Measurements from ENCODE around the gene APOD. TPM values are rescaled to one million over a fixed set of nuclear protein-coding genes. Genes with fewer than 3 reads are reported as not detected.

APOD gene
- total RNA-seq, 2 donors from 2014 or later, result not detected

- Histone ChIP-seq H3K9me3 (ENCODE audit: control insufficient read depth, low read length) (no peaks in the 10 kb centered on the region), H3K4me1 (ENCODE audit: control insufficient read depth, insufficient read depth, low read length) (no peaks in the 10 kb centered on the region), H3K9ac (ENCODE audit: extremely low read depth, low read length, poor library complexity, severe bottlenecking) (no peak overlapping the region), H3K27ac (ENCODE audit: low read depth, low read length) (no peak overlapping the region), H3K4me3 (ENCODE audit: low read length) (no peak overlapping the region), H3K36me3 (ENCODE audit: control insufficient read depth, insufficient read depth, low read length) (no peaks in the 10 kb centered on the region), H3K27me3 (ENCODE audit: control insufficient read depth, insufficient read depth, low read length, poor library complexity, severe bottlenecking) (no peaks in the 10 kb centered on the region)
- H3K9me3 Mint-ChIP-seq, result no peaks in the 10 kb centered on the region
- DNase-seq, result no peak
- no peak overlapping the region for H3K27ac Mint-ChIP-seq
- TF ChIP-seq CTCF (conservative IDR thresholded peaks at IDR 0.05), result no peak
- H3K36me3 Mint-ChIP-seq (ENCODE audit: low read depth), result no peaks in the 10 kb centered on the region
- H3K27me3 Mint-ChIP-seq (ENCODE audit: insufficient read depth), result peaks cover 6% of the 10 kb centered on the region
- WGBS, 2 experiments (ENCODE audit: insufficient coverage in 1 of 2, insufficient read length in 1 of 2), result 93% methylated on average over 4 to 6 of the region's 6 CpGs
- no peak overlapping the region for H3K4me3 Mint-ChIP-seq
- no peaks in the 10 kb centered on the region for H3K4me1 Mint-ChIP-seq
Observed at GRCh38 chr3:195578565-195578964, 5.2 kb downstream of the APOD start.

DNA sequence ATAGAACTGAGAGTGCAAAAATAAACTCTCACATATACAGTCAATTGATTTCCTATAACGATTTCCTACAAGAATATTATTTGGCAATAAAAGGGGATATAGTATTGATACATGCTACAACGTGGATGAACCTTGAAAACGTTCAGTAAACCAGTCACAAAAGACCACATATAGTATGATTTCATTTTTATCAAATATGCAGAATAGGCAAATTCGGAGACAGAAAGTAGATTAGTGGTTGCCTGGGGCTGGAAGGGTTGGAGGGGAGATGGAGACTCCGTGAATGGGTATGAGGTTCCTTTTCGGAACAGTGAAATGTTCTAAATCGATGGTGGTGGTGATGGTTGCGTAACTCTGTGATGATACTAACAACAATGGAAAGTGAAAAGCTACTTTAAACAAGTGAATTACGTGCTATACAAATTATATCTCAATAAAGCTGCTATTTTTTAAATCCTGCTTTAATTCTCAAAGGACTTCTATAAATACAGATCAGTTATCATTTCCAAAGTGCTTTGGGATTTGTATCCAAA, 6.0 kb downstream of the APOD start:
- Histone ChIP-seq H3K9ac (ENCODE audit: extremely low read depth, low read length, poor library complexity, severe bottlenecking) (no peak overlapping the region), H3K27ac (ENCODE audit: low read depth, low read length) (no peak overlapping the region), H3K4me3 (ENCODE audit: low read length) (no peak overlapping the region), H3K27me3 (ENCODE audit: control insufficient read depth, insufficient read depth, low read length, poor library complexity, severe bottlenecking) (no peaks in the 10 kb centered on the region), H3K9me3 (ENCODE audit: control insufficient read depth, low read length) (no peaks in the 10 kb centered on the region), H3K4me1 (ENCODE audit: control insufficient read depth, insufficient read depth, low read length) (no peaks in the 10 kb centered on the region), H3K36me3 (ENCODE audit: control insufficient read depth, insufficient read depth, low read length) (no peaks in the 10 kb centered on the region)
- TF ChIP-seq CTCF (conservative IDR thresholded peaks at IDR 0.05), result no peak
- no peak overlapping the region for H3K4me3 Mint-ChIP-seq
- no peaks in the 10 kb centered on the region for H3K4me1 Mint-ChIP-seq
- DNase-seq, result no peak
- H3K27me3 Mint-ChIP-seq (ENCODE audit: insufficient read depth), result peaks cover 6% of the 10 kb centered on the region
- no peaks in the 10 kb centered on the region for H3K9me3 Mint-ChIP-seq
- H3K27ac Mint-ChIP-seq, result no peak overlapping the region
- WGBS, 2 experiments (ENCODE audit: insufficient coverage in 1 of 2, insufficient read length in 1 of 2), result 82 to 100% methylated on average over 1 to 6 of the region's 9 CpGs
- no peaks in the 10 kb centered on the region for H3K36me3 Mint-ChIP-seq (ENCODE audit: low read depth)

- TF ChIP-seq CTCF (conservative IDR thresholded peaks at IDR 0.05), result no peak
- WGBS, 2 experiments (ENCODE audit: insufficient coverage in 1 of 2, insufficient read length in 1 of 2), result 95 to 97% methylated on average over 6 to 8 of the region's 8 CpGs
- H3K4me1 ChIP-seq (ENCODE audit: control insufficient read depth, insufficient read depth, low read length), result no peaks in the 10 kb centered on the region
- Mint-ChIP-seq H3K9me3 (no peaks in the 10 kb centered on the region), H3K27me3 (ENCODE audit: insufficient read depth) (peaks cover 6% of the 10 kb centered on the region), H3K4me1 (no peaks in the 10 kb centered on the region), H3K4me3 (no peak overlapping the region), H3K36me3 (ENCODE audit: low read depth) (no peaks in the 10 kb centered on the region), H3K27ac (no peak overlapping the region)
- H3K9ac ChIP-seq (ENCODE audit: extremely low read depth, low read length, poor library complexity, severe bottlenecking), result no peak overlapping the region
- H3K27me3 ChIP-seq (ENCODE audit: control insufficient read depth, insufficient read depth, low read length, poor library complexity, severe bottlenecking), result no peaks in the 10 kb centered on the region
- DNase-seq, result no peak
- H3K9me3 ChIP-seq (ENCODE audit: control insufficient read depth, low read length), result no peaks in the 10 kb centered on the region
- H3K27ac ChIP-seq (ENCODE audit: low read depth, low read length), result no peak overlapping the region
- no peaks in the 10 kb centered on the region for H3K36me3 ChIP-seq (ENCODE audit: control insufficient read depth, insufficient read depth, low read length)
- no peak overlapping the region for H3K4me3 ChIP-seq (ENCODE audit: low read length)
Observed at GRCh38 chr3:195574497-195575304, 9.0 kb downstream of the APOD start.
